GM12878 (cell line): ENCODE data around the gene USP12. TPM values are rescaled to one million over a fixed set of nuclear protein-coding genes. Genes with fewer than 3 reads are reported as not detected.

ENCODE experiments used
- ATAC-seq: fragments of 200-7000 bp; cut with Tn5 transposase; 3 replicates; pipeline ENCODE4 v1.9.1; 2020; ENCODE audit warnings: mild to moderate bottlenecking, moderate library complexity
- BruUV-seq: library from RNA; stranded (reverse); fragments of 400-500 nt; replicated peaks from 2 replicates; lab custom pipeline; 2021; lab: Mats Ljungman, UMichigan
- CTCF ChIA-PET: fragments of 300-600 bp; sonication (Branson Sonifier 250); formaldehyde crosslinking; extraction: SDS; loops from one replicate; lab custom pipeline; 2021; ENCODE audit warnings: inconsistent platforms; lab: Yijun Ruan, JAX
- POLR2A ChIA-PET: fragments of 350-600 bp; formaldehyde crosslinking; extraction: SDS; loops from one replicate; lab custom pipeline; 2021; ENCODE audit warnings: inconsistent platforms; lab: Charles Lee
- RAD21 ChIA-PET: fragments of 300-600 bp; sonication (Branson Sonifier 250); formaldehyde crosslinking; loops from one replicate; lab custom pipeline; 2023; ENCODE audit warnings: antibody characterized with exemption; ENCODE audit not compliant: unreplicated experiment; lab: Charles Lee
- SMC1A ChIA-PET: fragments of 300-600 bp; sonication (Branson Sonifier 250); formaldehyde crosslinking; loops from one replicate; lab custom pipeline; 2023; ENCODE audit not compliant: unreplicated experiment, uncharacterized antibody; lab: Charles Lee
- DNase-seq: peaks from one replicate; pipeline ENCODE4 v3.0.0-alpha.2; 2011; ENCODE audit warnings: low read depth, low spot score
- FAIRE-seq: peaks from 3 replicates; lab custom pipeline; 2011; peaks lifted over from hg19 to GRCh38; lab: Jason Lieb, UNC
- H2AFZ ChIP-seq: 2 replicates; pipeline ENCODE4 v1.6.0; 2011; ENCODE audit warnings: low read depth, low read length, control low read depth; ENCODE audit not compliant: control insufficient read depth
- H3K27ac ChIP-seq: 2 replicates; pipeline ENCODE4 v1.5.1; 2011; ENCODE audit warnings: control low read depth; ENCODE audit not compliant: control insufficient read depth, insufficient read depth
- H3K27me3 ChIP-seq, 2 experiments: replicated peaks in 1 of 2; 2 replicates each; pipeline versions ENCODE4 v1.6.0 to v1.6.1; 2011; ENCODE audit warnings: low read length in 1 of 2; ENCODE audit not compliant: control insufficient read depth in 2 of 2, insufficient read depth in 2 of 2
- H3K36me3 ChIP-seq, 2 experiments: 2 replicates each; pipeline ENCODE4 v1.5.1; 2011; ENCODE audit warnings: low read length in 1 of 2; ENCODE audit not compliant: control insufficient read depth in 2 of 2, insufficient read depth in 2 of 2
- H3K4me1 ChIP-seq: 2 replicates; pipeline ENCODE4 v1.6.1; 2011; ENCODE audit warnings: mild to moderate bottlenecking, low read length, moderate library complexity, mixed read lengths; ENCODE audit not compliant: control insufficient read depth, insufficient read depth
- H3K4me2 ChIP-seq: 2 replicates; pipeline ENCODE4 v1.6.0; 2011; ENCODE audit warnings: control low read depth; ENCODE audit not compliant: control insufficient read depth, insufficient read depth
- H3K4me3 ChIP-seq: fragments of 200-600 bp; sonication (generic); 2 replicates; pipeline ENCODE4 v1.5.1; 2016
- H3K79me2 ChIP-seq: 2 replicates; pipeline ENCODE4 v1.6.0; 2011; ENCODE audit warnings: low read length; ENCODE audit not compliant: control insufficient read depth, insufficient read depth
- H3K9ac ChIP-seq: 2 replicates; pipeline ENCODE4 v1.8.0; 2011; ENCODE audit warnings: low read length, control low read depth, mixed read lengths; ENCODE audit not compliant: control insufficient read depth, insufficient read depth
- H3K9me3 ChIP-seq: replicated peaks from 3 replicates; pipeline ENCODE4 v1.5.1; 2011; ENCODE audit warnings: mild to moderate bottlenecking, low read length; ENCODE audit not compliant: control insufficient read depth, insufficient read depth
- H4K20me1 ChIP-seq: 2 replicates; pipeline ENCODE4 v1.6.0; 2011; ENCODE audit not compliant: control insufficient read depth, insufficient read depth
- BCL11A ChIP-seq: IDR thresholded peaks from 2 replicates; pipeline ENCODE4 v1.6.1; 2011; ENCODE audit warnings: low read depth, low read length
- FOXK2 ChIP-seq: fragments of 450-650 bp; IDR thresholded peaks from 2 replicates; pipeline ENCODE4 v1.6.1; 2017; ENCODE audit warnings: mild to moderate bottlenecking, moderate library complexity
- IKZF1 ChIP-seq: fragments of 450-650 bp; conservative IDR thresholded peaks from 2 replicates; pipeline ENCODE4 v1.6.1; 2017; ENCODE audit warnings: antibody characterized with exemption, mild to moderate bottlenecking
- JUNB ChIP-seq: IDR thresholded peaks from 2 replicates; pipeline ENCODE4 v1.6.1; 2016; ENCODE audit warnings: antibody characterized with exemption, mild to moderate bottlenecking
- KAT2A ChIP-seq: conservative IDR thresholded peaks from 2 replicates; pipeline ENCODE4 v1.6.1; 2011; ENCODE audit warnings: low read depth, low read length; ENCODE audit not compliant: control insufficient read depth
- KLF5 ChIP-seq: fragments of 450-650 bp; IDR thresholded peaks from 2 replicates; pipeline ENCODE4 v1.6.1; 2014; ENCODE audit warnings: mild to moderate bottlenecking; ENCODE audit not compliant: partially characterized antibody
- LARP7 ChIP-seq: fragments of 450-650 bp; IDR thresholded peaks from 2 replicates; pipeline ENCODE4 v1.6.1; 2017; ENCODE audit warnings: mild to moderate bottlenecking
- RAD51 ChIP-seq: fragments of 450-650 bp; IDR thresholded peaks from 2 replicates; pipeline ENCODE4 v1.6.1; 2016; ENCODE audit warnings: moderate library complexity, mild to moderate bottlenecking, inconsistent platforms
- SMC3 ChIP-seq: IDR thresholded peaks from 2 replicates; pipeline ENCODE4 v1.6.1; 2011; ENCODE audit warnings: low read length, improper control_type of control experiment, borderline replicate concordance
- TCF7 ChIP-seq: IDR thresholded peaks from 2 replicates; pipeline ENCODE4 v1.6.1; 2014; ENCODE audit warnings: antibody characterized with exemption, borderline replicate concordance
- WGBS: methylation state at CpG from one replicate; pipeline ENCODE4 v1.1.6; 2016; ENCODE audit warnings: low lambda C conversion rate; ENCODE audit not compliant: insufficient replicate concordance, insufficient coverage; ENCODE audit errors: missing lambda C conversion rate; 5-methylcytosine and 5-hydroxymethylcytosine counted together
- in situ Hi-C: fragments of 300-500 bp; cut with MboI; formaldehyde crosslinking; loops from 9 replicates; pipeline ENCODE4 v1.14.3; 2018; ENCODE audit warnings: mixed read lengths
- intact Hi-C: fragments of 100-400 bp; cut with micrococcal nuclease; formaldehyde crosslinking; loops from one replicate; pipeline ENCODE4 v1.14.2; 2022; ENCODE audit not compliant: unreplicated experiment
- polyA plus RNA-seq, 11 experiments: library from polyadenylated mRNA; depleted of rRNA in 4 of 11; unstranded in 6 of 11; stranded (reverse) in 5 of 11; fragments of >200 nt; fragmentation: Nextera tagmentation in 4 of 11; fragmentation: Illumina TruSeq in 1 of 11; extraction: Ambion mirVana in 4 of 11; extraction: Trizol in 1 of 11; gene quantifications; 1 replicate in 1 of 11; 2 replicates in 10 of 11; pipeline versions ENCODE4 v1.2.1 to v1.2.3, GENCODE V29; 2011 to 2016; ENCODE audit warnings: inconsistent platforms in 2 of 11, missing spikeins in 2 of 11, low read depth in 1 of 11
- total RNA-seq, 4 experiments: library from RNA; depleted of rRNA in 3 of 4; stranded (reverse); fragments of >200 nt in 3 of 4; fragmentation: Illumina TruSeq in 1 of 4; extraction: Trizol in 1 of 4; gene quantifications; 2 replicates each; pipeline versions ENCODE4 v1.2.1 to v1.2.3, GENCODE V29; 2013 to 2021
- TF ChIP-seq, protein P1 (sequence below): fragments of 450-650 bp; IDR thresholded peaks from 2 replicates; pipeline ENCODE4 v1.6.1; 2016; ENCODE audit warnings: mild to moderate bottlenecking, moderate library complexity, borderline replicate concordance
- TF ChIP-seq, protein P2 (sequence below): fragments of 450-650 bp; IDR thresholded peaks from 2 replicates; pipeline ENCODE4 v1.6.1; 2017; ENCODE audit warnings: mild to moderate bottlenecking, low read depth, inconsistent platforms; ENCODE audit not compliant: poor library complexity, severe bottlenecking
- TF ChIP-seq, protein P3 (sequence below): fragments of 450-650 bp; formaldehyde crosslinking; IDR thresholded peaks from 2 replicates; pipeline ENCODE4 v1.4.0; 2022; ENCODE audit warnings: mild to moderate bottlenecking, moderate library complexity

USP12 gene
- total and polyA plus RNA-seq, 10 of the 15 experiments (the other 5 are each of a cell fraction or from before 2014, with no cell fraction given), result 3.5 to 32.2 (median 24.6) TPM

GRCh38 chr13:27036236-27036981 lies 135.2 kb downstream of the USP12 start (continued):
- TF ChIP-seq, protein P1, sequence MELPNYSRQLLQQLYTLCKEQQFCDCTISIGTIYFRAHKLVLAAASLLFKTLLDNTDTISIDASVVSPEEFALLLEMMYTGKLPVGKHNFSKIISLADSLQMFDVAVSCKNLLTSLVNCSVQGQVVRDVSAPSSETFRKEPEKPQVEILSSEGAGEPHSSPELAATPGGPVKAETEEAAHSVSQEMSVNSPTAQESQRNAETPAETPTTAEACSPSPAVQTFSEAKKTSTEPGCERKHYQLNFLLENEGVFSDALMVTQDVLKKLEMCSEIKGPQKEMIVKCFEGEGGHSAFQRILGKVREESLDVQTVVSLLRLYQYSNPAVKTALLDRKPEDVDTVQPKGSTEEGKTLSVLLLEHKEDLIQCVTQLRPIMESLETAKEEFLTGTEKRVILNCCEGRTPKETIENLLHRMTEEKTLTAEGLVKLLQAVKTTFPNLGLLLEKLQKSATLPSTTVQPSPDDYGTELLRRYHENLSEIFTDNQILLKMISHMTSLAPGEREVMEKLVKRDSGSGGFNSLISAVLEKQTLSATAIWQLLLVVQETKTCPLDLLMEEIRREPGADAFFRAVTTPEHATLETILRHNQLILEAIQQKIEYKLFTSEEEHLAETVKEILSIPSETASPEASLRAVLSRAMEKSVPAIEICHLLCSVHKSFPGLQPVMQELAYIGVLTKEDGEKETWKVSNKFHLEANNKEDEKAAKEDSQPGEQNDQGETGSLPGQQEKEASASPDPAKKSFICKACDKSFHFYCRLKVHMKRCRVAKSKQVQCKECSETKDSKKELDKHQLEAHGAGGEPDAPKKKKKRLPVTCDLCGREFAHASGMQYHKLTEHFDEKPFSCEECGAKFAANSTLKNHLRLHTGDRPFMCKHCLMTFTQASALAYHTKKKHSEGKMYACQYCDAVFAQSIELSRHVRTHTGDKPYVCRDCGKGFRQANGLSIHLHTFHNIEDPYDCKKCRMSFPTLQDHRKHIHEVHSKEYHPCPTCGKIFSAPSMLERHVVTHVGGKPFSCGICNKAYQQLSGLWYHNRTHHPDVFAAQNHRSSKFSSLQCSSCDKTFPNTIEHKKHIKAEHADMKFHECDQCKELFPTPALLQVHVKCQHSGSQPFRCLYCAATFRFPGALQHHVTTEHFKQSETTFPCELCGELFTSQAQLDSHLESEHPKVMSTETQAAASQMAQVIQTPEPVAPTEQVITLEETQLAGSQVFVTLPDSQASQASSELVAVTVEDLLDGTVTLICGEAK, result no peak
- no peak for TF ChIP-seq SMC3
- TF ChIP-seq TCF7, result no peak
- no peak for TF ChIP-seq KLF5

DNA sequence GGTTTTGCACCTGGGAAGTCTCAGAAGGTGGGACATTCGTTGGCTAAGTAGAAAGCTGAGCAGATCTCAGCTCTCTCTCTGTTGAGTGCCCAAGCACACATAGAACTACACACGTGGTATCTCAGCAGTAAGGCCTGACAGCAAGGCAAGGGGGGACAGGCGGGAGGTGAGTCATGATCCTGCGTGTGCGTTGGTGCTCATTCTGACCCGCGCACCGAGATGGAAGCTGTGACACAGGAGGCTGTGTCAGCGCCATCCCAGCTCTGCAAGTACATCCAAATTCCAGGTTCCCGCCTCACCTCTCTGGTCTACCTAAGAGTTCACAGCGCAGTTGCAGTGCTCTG lies 135.7 kb downstream of the USP12 start:
- Histone ChIP-seq H3K4me3 (no peak overlapping the region), H3K4me2 (no peak overlapping the region), H4K20me1 (no peaks in the 10 kb centered on the region), H3K9ac (no peak overlapping the region), H3K9me3 (no peaks in the 10 kb centered on the region), H3K79me2 (no peaks in the 10 kb centered on the region), H3K27me3 (no peaks in the 10 kb centered on the region; a peak in 2 of 4 replicates), H3K4me1 (no peaks in the 10 kb centered on the region), H3K27ac (no peak overlapping the region), H2AFZ (no peak overlapping the region), H3K36me3 (no peaks in the 10 kb centered on the region)
- 60% methylated on average over 11 of the region's 11 CpGs for WGBS
- FAIRE-seq, result no peak
- no peak for ATAC-seq
- BruUV-seq, result no TSS peak
- ChIA-PET CTCF (no interaction called here), SMC1A (interaction anchor here (1.6 kb wide), 1 partner anchor 245 kb away, joined by 3 read pairs; no protein-coding TSS in a partner anchor), RAD21 (interaction anchor here (1.0 to 1.9 kb wide), 2 partner anchors 27 to 51 kb away, joined by 3 to 5 read pairs; no protein-coding TSS in a partner anchor), POLR2A (no interaction called here)
- intact Hi-C loops (no loop called here), in situ Hi-C loops (no loop called here)
- DNase-seq, result no peak
- TF ChIP-seq BCL11A, result no peak
- TF ChIP-seq FOXK2, result no peak
- TF ChIP-seq, protein P2, sequence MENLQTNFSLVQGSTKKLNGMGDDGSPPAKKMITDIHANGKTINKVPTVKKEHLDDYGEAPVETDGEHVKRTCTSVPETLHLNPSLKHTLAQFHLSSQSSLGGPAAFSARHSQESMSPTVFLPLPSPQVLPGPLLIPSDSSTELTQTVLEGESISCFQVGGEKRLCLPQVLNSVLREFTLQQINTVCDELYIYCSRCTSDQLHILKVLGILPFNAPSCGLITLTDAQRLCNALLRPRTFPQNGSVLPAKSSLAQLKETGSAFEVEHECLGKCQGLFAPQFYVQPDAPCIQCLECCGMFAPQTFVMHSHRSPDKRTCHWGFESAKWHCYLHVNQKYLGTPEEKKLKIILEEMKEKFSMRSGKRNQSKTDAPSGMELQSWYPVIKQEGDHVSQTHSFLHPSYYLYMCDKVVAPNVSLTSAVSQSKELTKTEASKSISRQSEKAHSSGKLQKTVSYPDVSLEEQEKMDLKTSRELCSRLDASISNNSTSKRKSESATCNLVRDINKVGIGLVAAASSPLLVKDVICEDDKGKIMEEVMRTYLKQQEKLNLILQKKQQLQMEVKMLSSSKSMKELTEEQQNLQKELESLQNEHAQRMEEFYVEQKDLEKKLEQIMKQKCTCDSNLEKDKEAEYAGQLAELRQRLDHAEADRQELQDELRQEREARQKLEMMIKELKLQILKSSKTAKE, result no peak
- TF ChIP-seq IKZF1, result no peak
- TF ChIP-seq JUNB, result no peak
- no peak for TF ChIP-seq KAT2A
- no peak for TF ChIP-seq RAD51
- TF ChIP-seq LARP7, result no peak
- TF ChIP-seq, protein P3, sequence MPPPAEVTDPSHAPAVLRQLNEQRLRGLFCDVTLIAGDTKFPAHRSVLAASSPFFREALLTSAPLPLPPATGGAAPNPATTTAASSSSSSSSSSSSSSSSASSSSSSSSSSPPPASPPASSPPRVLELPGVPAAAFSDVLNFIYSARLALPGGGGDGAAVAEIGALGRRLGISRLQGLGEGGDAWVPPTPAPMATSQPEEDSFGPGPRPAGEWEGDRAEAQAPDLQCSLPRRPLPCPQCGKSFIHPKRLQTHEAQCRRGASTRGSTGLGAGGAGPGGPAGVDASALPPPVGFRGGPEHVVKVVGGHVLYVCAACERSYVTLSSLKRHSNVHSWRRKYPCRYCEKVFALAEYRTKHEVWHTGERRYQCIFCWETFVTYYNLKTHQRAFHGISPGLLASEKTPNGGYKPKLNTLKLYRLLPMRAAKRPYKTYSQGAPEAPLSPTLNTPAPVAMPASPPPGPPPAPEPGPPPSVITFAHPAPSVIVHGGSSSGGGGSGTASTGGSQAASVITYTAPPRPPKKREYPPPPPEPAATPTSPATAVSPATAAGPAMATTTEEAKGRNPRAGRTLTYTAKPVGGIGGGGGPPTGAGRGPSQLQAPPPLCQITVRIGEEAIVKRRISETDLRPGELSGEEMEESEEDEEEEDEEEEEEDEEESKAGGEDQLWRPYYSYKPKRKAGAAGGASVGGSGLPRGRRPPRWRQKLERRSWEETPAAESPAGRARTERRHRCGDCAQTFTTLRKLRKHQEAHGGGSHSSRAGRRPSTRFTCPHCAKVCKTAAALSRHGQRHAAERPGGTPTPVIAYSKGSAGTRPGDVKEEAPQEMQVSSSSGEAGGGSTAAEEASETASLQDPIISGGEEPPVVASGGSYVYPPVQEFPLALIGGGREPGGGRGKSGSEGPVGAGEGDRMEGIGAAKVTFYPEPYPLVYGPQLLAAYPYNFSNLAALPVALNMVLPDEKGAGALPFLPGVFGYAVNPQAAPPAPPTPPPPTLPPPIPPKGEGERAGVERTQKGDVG (CRISPR knock-in tag), result no peak
